Skeletal muscle satellite cell (primary cell): Measurements from ENCODE around the gene NUDCD3.

Experiments
- H3K27me3 ChIP-seq: 2 replicates; pipeline ENCODE4 v1.7.0; 2013; ENCODE audit warnings: low read length; ENCODE audit not compliant: control insufficient read depth, insufficient read depth
- H3K36me3 ChIP-seq: 2 replicates; pipeline ENCODE4 v1.7.0; 2013; ENCODE audit warnings: mild to moderate bottlenecking, control low read depth, low read length; ENCODE audit not compliant: insufficient read depth
- H3K4me1 ChIP-seq: 2 replicates; pipeline ENCODE4 v1.7.0; 2013; ENCODE audit warnings: low read length; ENCODE audit not compliant: control insufficient read depth, insufficient read depth
- H3K4me2 ChIP-seq: 2 replicates; pipeline ENCODE4 v1.7.0; 2013; ENCODE audit warnings: mild to moderate bottlenecking, low read length
- H3K4me3 ChIP-seq: 2 replicates; pipeline ENCODE4 v1.7.0; 2013; ENCODE audit warnings: low read length
- H3K9ac ChIP-seq: 2 replicates; pipeline ENCODE4 v1.7.0; 2013; ENCODE audit warnings: mild to moderate bottlenecking, low read depth, low read length, moderate library complexity
- H3K9me3 ChIP-seq: replicated peaks from 2 replicates; pipeline ENCODE4 v1.7.0; 2013; ENCODE audit warnings: mild to moderate bottlenecking, control low read depth, low read length

The NUDCD3 gene

GRCh38 chr7:44367475-44368043 is 122.9 kb downstream of the NUDCD3 start:
- H3K27me3 ChIP-seq, result no peaks in the 10 kb centered on the region
- H3K4me1 ChIP-seq, result peaks cover 21% of the 10 kb centered on the region
- H3K4me2 ChIP-seq, result no peak overlapping the region
- no peak overlapping the region for H3K9ac ChIP-seq
- no peak overlapping the region for H3K4me3 ChIP-seq
- H3K36me3 ChIP-seq, result no peaks in the 10 kb centered on the region
- no peaks in the 10 kb centered on the region for H3K9me3 ChIP-seq

GRCh38 chr7:44366986-44367385 is 123.5 kb downstream of the NUDCD3 start:
- Histone ChIP-seq H3K4me2 (no peak overlapping the region), H3K4me1 (peaks cover 16% of the 10 kb centered on the region), H3K9ac (no peak overlapping the region), H3K4me3 (no peak overlapping the region), H3K36me3 (no peaks in the 10 kb centered on the region), H3K27me3 (no peaks in the 10 kb centered on the region), H3K9me3 (no peaks in the 10 kb centered on the region)

- peaks cover 7% of the 10 kb centered on the region for H3K27me3 ChIP-seq
- no peak overlapping the region for H3K4me2 ChIP-seq
- H3K4me3 ChIP-seq, result no peak overlapping the region
- no peaks in the 10 kb centered on the region for H3K4me1 ChIP-seq
- peaks cover 6% of the 10 kb centered on the region for H3K9me3 ChIP-seq
- no peaks in the 10 kb centered on the region for H3K36me3 ChIP-seq
- no peak overlapping the region for H3K9ac ChIP-seq
Observed at GRCh38 chr7:44353668-44354067, 136.8 kb downstream of the NUDCD3 start.

- Histone ChIP-seq H3K9me3 (peaks cover 2% of the 10 kb centered on the region), H3K36me3 (no peaks in the 10 kb centered on the region), H3K4me1 (no peaks in the 10 kb centered on the region), H3K4me2 (no peak overlapping the region), H3K9ac (no peak overlapping the region), H3K4me3 (no peak overlapping the region), H3K27me3 (peaks cover 7% of the 10 kb centered on the region)
Observed at GRCh38 chr7:44348851-44349781, 141.3 kb downstream of the NUDCD3 start.

- Histone ChIP-seq H3K9ac (no peak overlapping the region), H3K4me1 (no peaks in the 10 kb centered on the region), H3K27me3 (peaks cover 5% of the 10 kb centered on the region)
Observed at GRCh38 chr7:44348300-44348699, 142.2 kb downstream of the NUDCD3 start.

GRCh38 chr7:44347546-44348114 is 142.8 kb downstream of the NUDCD3 start:
- Histone ChIP-seq H3K4me1 (no peaks in the 10 kb centered on the region), H3K36me3 (no peaks in the 10 kb centered on the region), H3K27me3 (peaks cover 5% of the 10 kb centered on the region), H3K9ac (no peak overlapping the region), H3K4me2 (no peak overlapping the region), H3K4me3 (no peak overlapping the region), H3K9me3 (peaks cover 6% of the 10 kb centered on the region)

More at GRCh38 chr7:44348300-44348699, 142.2 kb downstream of the NUDCD3 start:
- no peak overlapping the region for H3K4me3 ChIP-seq
- no peak overlapping the region for H3K4me2 ChIP-seq
- peaks cover 2% of the 10 kb centered on the region for H3K9me3 ChIP-seq
- no peaks in the 10 kb centered on the region for H3K36me3 ChIP-seq

GRCh38 chr7:44346063-44346462 is 144.4 kb downstream of the NUDCD3 start:
- Histone ChIP-seq H3K9ac (no peak overlapping the region), H3K36me3 (no peaks in the 10 kb centered on the region), H3K9me3 (peaks cover 6% of the 10 kb centered on the region), H3K4me2 (no peak overlapping the region), H3K4me1 (no peaks in the 10 kb centered on the region), H3K4me3 (no peak overlapping the region), H3K27me3 (peaks cover 5% of the 10 kb centered on the region)

- Histone ChIP-seq H3K4me2 (no peak overlapping the region), H3K4me1 (no peaks in the 10 kb centered on the region), H3K9ac (no peak overlapping the region), H3K4me3 (no peak overlapping the region), H3K36me3 (no peaks in the 10 kb centered on the region), H3K27me3 (peaks cover 18% of the 10 kb centered on the region), H3K9me3 (peaks cover 4% of the 10 kb centered on the region)
Observed at GRCh38 chr7:44341401-44341800, 149.1 kb downstream of the NUDCD3 start.

- Histone ChIP-seq H3K4me1 (no peaks in the 10 kb centered on the region), H3K9me3 (peaks cover 4% of the 10 kb centered on the region), H3K9ac (no peak overlapping the region), H3K27me3 (peaks cover 19% of the 10 kb centered on the region), H3K36me3 (no peaks in the 10 kb centered on the region), H3K4me2 (no peak overlapping the region), H3K4me3 (no peak overlapping the region)
Observed at GRCh38 chr7:44338600-44338999, 151.9 kb downstream of the NUDCD3 start.

GRCh38 chr7:44336491-44336890 is 154.0 kb downstream of the NUDCD3 start:
- no peaks in the 10 kb centered on the region for H3K36me3 ChIP-seq
- H3K9ac ChIP-seq, result no peak overlapping the region
- peaks cover 19% of the 10 kb centered on the region for H3K27me3 ChIP-seq
- H3K4me1 ChIP-seq, result no peaks in the 10 kb centered on the region
- H3K4me2 ChIP-seq, result no peak overlapping the region
- no peak overlapping the region for H3K4me3 ChIP-seq
- no peaks in the 10 kb centered on the region for H3K9me3 ChIP-seq

GRCh38 chr7:44335184-44335583 is 155.3 kb downstream of the NUDCD3 start:
- H3K27me3 ChIP-seq, result peaks cover 21% of the 10 kb centered on the region
- no peaks in the 10 kb centered on the region for H3K9me3 ChIP-seq
- no peaks in the 10 kb centered on the region for H3K4me1 ChIP-seq
- H3K9ac ChIP-seq, result no peak overlapping the region
- H3K4me3 ChIP-seq, result no peak overlapping the region
- H3K36me3 ChIP-seq, result no peaks in the 10 kb centered on the region
- H3K4me2 ChIP-seq, result no peak overlapping the region
